Loucy (cell line): ENCODE data around the gene TANGO6.

Experiments
- EZH2phosphoT487 ChIP-seq: fragments of 200-600 bp; IDR thresholded peaks from 2 replicates; pipeline ENCODE4 v1.6.1; 2018; ENCODE audit warnings: antibody characterized with exemption, mild to moderate bottlenecking, moderate library complexity, borderline replicate concordance
- TF ChIP-seq, protein P1 (sequence below): fragments of 200-600 bp; sonication (generic); conservative IDR thresholded peaks from 2 replicates; pipeline ENCODE4 v1.5.1; 2014; ENCODE audit warnings: mild to moderate bottlenecking, antibody characterized with exemption, low read length

DNA sequence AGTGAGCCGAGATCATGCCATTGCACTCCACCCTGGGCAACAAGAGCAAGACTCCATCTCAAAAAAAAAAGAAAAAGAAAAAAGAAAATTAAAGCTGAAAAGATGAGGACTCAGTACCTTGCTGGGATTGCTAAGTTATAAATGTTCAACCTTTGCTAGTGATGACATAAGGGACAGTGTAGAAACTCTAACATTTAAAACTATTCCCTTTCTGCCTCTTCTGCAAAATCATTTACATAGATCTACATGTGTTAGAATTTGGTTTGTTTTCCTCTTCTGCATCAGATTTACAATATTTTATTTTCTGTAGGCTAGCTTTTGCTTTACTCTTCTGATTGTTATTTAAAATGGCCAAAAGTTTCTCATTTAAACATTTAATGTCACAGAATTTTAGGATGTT is 212.6 kb downstream of the TANGO6 start:
- TF ChIP-seq, protein P1, sequence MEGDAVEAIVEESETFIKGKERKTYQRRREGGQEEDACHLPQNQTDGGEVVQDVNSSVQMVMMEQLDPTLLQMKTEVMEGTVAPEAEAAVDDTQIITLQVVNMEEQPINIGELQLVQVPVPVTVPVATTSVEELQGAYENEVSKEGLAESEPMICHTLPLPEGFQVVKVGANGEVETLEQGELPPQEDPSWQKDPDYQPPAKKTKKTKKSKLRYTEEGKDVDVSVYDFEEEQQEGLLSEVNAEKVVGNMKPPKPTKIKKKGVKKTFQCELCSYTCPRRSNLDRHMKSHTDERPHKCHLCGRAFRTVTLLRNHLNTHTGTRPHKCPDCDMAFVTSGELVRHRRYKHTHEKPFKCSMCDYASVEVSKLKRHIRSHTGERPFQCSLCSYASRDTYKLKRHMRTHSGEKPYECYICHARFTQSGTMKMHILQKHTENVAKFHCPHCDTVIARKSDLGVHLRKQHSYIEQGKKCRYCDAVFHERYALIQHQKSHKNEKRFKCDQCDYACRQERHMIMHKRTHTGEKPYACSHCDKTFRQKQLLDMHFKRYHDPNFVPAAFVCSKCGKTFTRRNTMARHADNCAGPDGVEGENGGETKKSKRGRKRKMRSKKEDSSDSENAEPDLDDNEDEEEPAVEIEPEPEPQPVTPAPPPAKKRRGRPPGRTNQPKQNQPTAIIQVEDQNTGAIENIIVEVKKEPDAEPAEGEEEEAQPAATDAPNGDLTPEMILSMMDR: no peak
- TF ChIP-seq EZH2phosphoT487: no peak
